CD4-positive, CD25-positive, alpha-beta regulatory T cell (primary cell): ENCODE results near the gene CEP70. TPM values are rescaled to one million over a fixed set of nuclear protein-coding genes. Genes with fewer than 3 reads are reported as not detected.
"Not testable (repeated sequence)": the region's sequence is repeated elsewhere in the genome, so short reads cannot be mapped to it uniquely, and the experiment has no call there.

Experiments
- ATAC-seq, 2 donors: fragments of 150-1000 bp; cut with Tn5 transposase; one replicate each; pipeline ENCODE4 v1.10.0; 2021; ENCODE audit warnings: low read depth in 2 of 2, moderate number of reproducible peaks in 2 of 2, moderate library complexity in 1 of 2
- DNase-seq, 3 donors: peaks; one replicate each; pipeline versions ENCODE4 v3.0.0 to v3.0.0-alpha.2; 2012 to 2022; ENCODE audit warnings: mixed read lengths in 1 of 3
- H3K27ac ChIP-seq: one replicate; pipeline ENCODE4 v1.7.0; 2013; ENCODE audit warnings: mild to moderate bottlenecking, low read length; ENCODE audit not compliant: insufficient read depth, poor library complexity, severe bottlenecking
- H3K27me3 ChIP-seq: one replicate; pipeline ENCODE4 v1.7.0; 2013; ENCODE audit warnings: low read length; ENCODE audit not compliant: control insufficient read depth, insufficient read depth
- H3K36me3 ChIP-seq: one replicate; pipeline ENCODE4 v1.7.0; 2013; ENCODE audit warnings: mild to moderate bottlenecking, low read length, moderate library complexity; ENCODE audit not compliant: control insufficient read depth, insufficient read depth
- H3K4me1 ChIP-seq: 2 replicates; pipeline ENCODE4 v1.7.0; 2013; ENCODE audit warnings: mild to moderate bottlenecking, low read length; ENCODE audit not compliant: insufficient read depth, control insufficient read depth, poor library complexity, severe bottlenecking
- H3K4me3 ChIP-seq: one replicate; pipeline ENCODE4 v1.7.0; 2013; ENCODE audit warnings: low read depth, mild to moderate bottlenecking, low read length, moderate library complexity
- H3K9me3 ChIP-seq, 2 experiments: 1 replicate in 1 of 2; 2 replicates in 1 of 2; pipeline ENCODE4 v1.7.0; 2013; ENCODE audit warnings: low read length in 2 of 2, mild to moderate bottlenecking in 1 of 2, moderate library complexity in 1 of 2; ENCODE audit not compliant: control insufficient read depth in 2 of 2
- H3K27ac Mint-ChIP-seq, 3 donors: one replicate each; pipeline ENCODE4 v1.8.0; 2020 to 2022; ENCODE audit warnings: mild to moderate bottlenecking in 3 of 3, mixed read lengths in 3 of 3, moderate library complexity in 2 of 3
- H3K27me3 Mint-ChIP-seq: one replicate; pipeline ENCODE4 v1.8.0; 2022; ENCODE audit warnings: mild to moderate bottlenecking, mixed read lengths
- H3K36me3 Mint-ChIP-seq: one replicate; pipeline ENCODE4 v1.8.0; 2020; ENCODE audit warnings: mixed read lengths
- H3K4me1 Mint-ChIP-seq, 4 donors: one replicate each; pipeline ENCODE4 v1.8.0; 2020 to 2022; ENCODE audit warnings: mixed read lengths in 4 of 4, mild to moderate bottlenecking in 1 of 4
- H3K4me3 Mint-ChIP-seq, 4 donors: one replicate each; pipeline ENCODE4 v1.8.0; 2020 to 2022; ENCODE audit warnings: mild to moderate bottlenecking in 4 of 4, mixed read lengths in 4 of 4, moderate library complexity in 3 of 4
- H3K9me3 Mint-ChIP-seq, 7 donors: one replicate each; pipeline ENCODE4 v1.8.0; 2020 to 2022; ENCODE audit warnings: mixed read lengths in 7 of 7, mild to moderate bottlenecking in 3 of 7, moderate library complexity in 2 of 7
- polyA plus RNA-seq, 4 donors: library from polyadenylated mRNA; unstranded; fragments of 300-500 nt; fragmentation: Illumina TruSeq; gene quantifications; one replicate each; pipeline ENCODE4 v1.2.3, GENCODE V29; 2021
- total RNA-seq: library from RNA; stranded (reverse); gene quantifications from one replicate; pipeline ENCODE4 v1.2.3, GENCODE V29; 2022

CEP70 gene
- total and polyA plus RNA-seq, 5 donors from 2014 or later: 3.8 to 15.6 (median 6.5) TPM

- DNase-seq (no peak), ATAC-seq (no peak)
- no peaks in the 10 kb centered on the region for H3K36me3 Mint-ChIP-seq
- no peak overlapping the region for H3K27ac Mint-ChIP-seq
- Histone ChIP-seq H3K36me3 (no peaks in the 10 kb centered on the region), H3K4me3 (no peak overlapping the region), H3K4me1 (no peaks in the 10 kb centered on the region), H3K9me3 (peaks cover 0 to 6% of the 10 kb centered on the region in 2 experiments), H3K27me3 (no peaks in the 10 kb centered on the region), H3K27ac (no peak overlapping the region)
- H3K4me3 Mint-ChIP-seq: no peak overlapping the region
- peaks cover 11% of the 10 kb centered on the region for H3K27me3 Mint-ChIP-seq
- peaks cover 0 to 6% (median 0%) of the 10 kb centered on the region in 7 donors for H3K9me3 Mint-ChIP-seq
- no peaks in the 10 kb centered on the region for H3K4me1 Mint-ChIP-seq
Observed at GRCh38 chr3:138600100-138600745, 6.2 kb upstream of the CEP70 start.

GRCh38 chr3:138598534-138598933, 4.5 kb upstream of the CEP70 start:
- no peaks in the 10 kb centered on the region for H3K36me3 ChIP-seq
- peaks cover 2 to 10% (median 5%) of the 10 kb centered on the region in 4 donors for H3K4me1 Mint-ChIP-seq
- H3K27ac ChIP-seq: no peak overlapping the region
- H3K4me3 Mint-ChIP-seq: no peak overlapping the region
- peaks cover 11% of the 10 kb centered on the region for H3K27me3 Mint-ChIP-seq
- no peak overlapping the region for H3K27ac Mint-ChIP-seq
- no peaks in the 10 kb centered on the region for H3K27me3 ChIP-seq
- H3K9me3 Mint-ChIP-seq: peaks cover 0 to 3% (median 0%) of the 10 kb centered on the region in 7 donors
- no peak overlapping the region for H3K4me3 ChIP-seq
- H3K36me3 Mint-ChIP-seq: no peaks in the 10 kb centered on the region
- peaks cover 4% of the 10 kb centered on the region for H3K4me1 ChIP-seq
- DNase-seq (no peak), ATAC-seq (no peak)
- peaks cover 0 to 6% of the 10 kb centered on the region in 2 experiments for H3K9me3 ChIP-seq

GRCh38 chr3:138597186-138597976, 3.3 kb upstream of the CEP70 start:
- not testable (repeated sequence) for ATAC-seq, H3K4me1 ChIP-seq, H3K4me3 ChIP-seq, H3K4me3 Mint-ChIP-seq, H3K9me3 Mint-ChIP-seq, H3K9me3 ChIP-seq, DNase-seq, H3K27me3 ChIP-seq, H3K36me3 ChIP-seq, H3K36me3 Mint-ChIP-seq, H3K27ac ChIP-seq, H3K27ac Mint-ChIP-seq
- H3K4me1 Mint-ChIP-seq: peaks cover 4 to 15% (median 6%) of the 10 kb centered on the region in 4 donors
- peaks cover 11% of the 10 kb centered on the region for H3K27me3 Mint-ChIP-seq

GRCh38 chr3:138594935-138595610, 1.0 kb upstream of the CEP70 start:
- Histone ChIP-seq H3K27me3 (no peaks in the 10 kb centered on the region), H3K9me3 (peaks cover 0 to 6% of the 10 kb centered on the region in 2 experiments), H3K27ac (peak overlapping the region; percentile 88), H3K36me3 (no peaks in the 10 kb centered on the region), H3K4me1 (peaks cover 4% of the 10 kb centered on the region), H3K4me3 (peak overlapping the region; percentile 91)
- H3K9me3 Mint-ChIP-seq: no peaks in the 10 kb centered on the region
- H3K27me3 Mint-ChIP-seq: peaks cover 7% of the 10 kb centered on the region
- ATAC-seq (no peak), DNase-seq (no peak)
- peak overlapping the region in 2 of 3 donors; percentile 94 to 95 for H3K27ac Mint-ChIP-seq
- H3K36me3 Mint-ChIP-seq: peaks cover 3% of the 10 kb centered on the region
- peak overlapping the region; percentile 91 to 96 (median 93) for H3K4me3 Mint-ChIP-seq
- peaks cover 4 to 18% (median 8%) of the 10 kb centered on the region in 4 donors for H3K4me1 Mint-ChIP-seq

- Histone ChIP-seq H3K4me3 (peak overlapping the region; percentile 78), H3K27me3 (no peaks in the 10 kb centered on the region), H3K9me3 (peaks cover 0 to 4% of the 10 kb centered on the region in 2 experiments), H3K4me1 (peaks cover 4% of the 10 kb centered on the region), H3K36me3 (no peaks in the 10 kb centered on the region), H3K27ac (peak overlapping the region; percentile 88)
- DNase-seq: no peak
- no peak for ATAC-seq
- Mint-ChIP-seq H3K9me3 (no peaks in the 10 kb centered on the region), H3K27me3 (peaks cover 4% of the 10 kb centered on the region), H3K27ac (peak overlapping the region in 2 of 3 donors; percentile 94 to 95), H3K4me1 (peaks cover 4 to 18% (median 8%) of the 10 kb centered on the region in 4 donors), H3K4me3 (peak overlapping the region; percentile 91 to 96 (median 93)), H3K36me3 (peaks cover 7% of the 10 kb centered on the region)
Observed at GRCh38 chr3:138593488-138594149, 441 bp downstream of the CEP70 start.

GRCh38 chr3:138591392-138591791, 2.7 kb downstream of the CEP70 start:
- peaks cover 4 to 22% (median 10%) of the 10 kb centered on the region in 4 donors for H3K4me1 Mint-ChIP-seq
- H3K9me3 Mint-ChIP-seq: no peaks in the 10 kb centered on the region
- H3K27ac Mint-ChIP-seq: no peak overlapping the region
- ATAC-seq: no peak
- peak overlapping the region in 1 of 4 donors; percentile 11 for H3K4me3 Mint-ChIP-seq
- Histone ChIP-seq H3K4me3 (no peak overlapping the region), H3K36me3 (no peaks in the 10 kb centered on the region), H3K27ac (no peak overlapping the region), H3K27me3 (no peaks in the 10 kb centered on the region), H3K9me3 (no peaks in the 10 kb centered on the region), H3K4me1 (peaks cover 4% of the 10 kb centered on the region)
- no peaks in the 10 kb centered on the region for H3K27me3 Mint-ChIP-seq
- no peak for DNase-seq
- H3K36me3 Mint-ChIP-seq: peaks cover 9% of the 10 kb centered on the region

- Mint-ChIP-seq H3K4me3 (peak overlapping the region in 1 of 4 donors; percentile 21), H3K36me3 (peaks cover 19% of the 10 kb centered on the region), H3K27ac (no peak overlapping the region), H3K4me1 (peaks cover 4 to 26% (median 12%) of the 10 kb centered on the region in 4 donors), H3K9me3 (no peaks in the 10 kb centered on the region), H3K27me3 (no peaks in the 10 kb centered on the region)
- Histone ChIP-seq H3K9me3 (no peaks in the 10 kb centered on the region), H3K4me3 (no peak overlapping the region), H3K36me3 (no peaks in the 10 kb centered on the region), H3K27ac (no peak overlapping the region), H3K27me3 (no peaks in the 10 kb centered on the region), H3K4me1 (no peaks in the 10 kb centered on the region)
- no peak for ATAC-seq
- DNase-seq: no peak
Observed at GRCh38 chr3:138588445-138588844, 5.6 kb downstream of the CEP70 start.
